ENCODE measurements around the gene TP73.
"Not testable (repeated sequence)": the region's sequence is repeated elsewhere in the genome, so short reads cannot be mapped to it uniquely, and the experiment has no call there.

TP73 gene

DNA sequence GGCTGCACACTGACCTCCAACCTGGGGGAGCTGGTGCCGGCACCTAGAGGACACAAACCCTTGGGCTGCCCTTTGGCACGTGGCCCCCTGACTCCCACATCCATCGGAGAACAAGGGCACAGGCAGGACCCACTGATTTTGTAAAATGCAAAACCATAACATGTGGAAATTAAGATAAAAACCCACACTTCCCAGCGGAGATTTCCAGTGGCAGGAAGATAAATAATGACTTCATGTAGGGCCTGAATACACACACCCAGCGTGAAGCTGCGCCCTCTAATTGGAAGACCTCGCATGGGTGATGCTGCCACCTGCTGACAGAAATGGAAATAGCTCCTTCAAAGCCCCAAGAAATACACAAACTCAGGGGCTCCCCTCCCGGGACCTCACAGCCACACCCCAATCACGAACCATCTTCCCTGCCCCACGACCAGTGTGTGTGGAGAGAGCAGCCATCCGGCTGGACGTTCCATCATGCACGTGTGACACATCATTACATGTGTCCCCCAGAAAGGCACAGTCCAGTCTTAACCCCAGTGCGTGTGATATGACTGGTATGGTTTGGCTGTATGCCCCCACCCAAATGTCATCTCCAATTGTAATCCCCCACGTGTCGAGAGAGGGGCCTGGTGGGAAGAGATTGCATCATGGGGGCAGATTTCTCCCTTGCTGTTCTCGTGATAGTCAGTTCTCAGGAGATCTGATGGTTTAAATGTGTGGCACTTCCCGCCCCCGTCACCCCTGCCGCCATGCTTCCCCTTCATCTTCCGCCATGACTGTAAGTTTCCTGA lies 33.2 kb upstream of the TP73 start:
- DNase-seq = peak; percentile 34 to 69

DNA sequence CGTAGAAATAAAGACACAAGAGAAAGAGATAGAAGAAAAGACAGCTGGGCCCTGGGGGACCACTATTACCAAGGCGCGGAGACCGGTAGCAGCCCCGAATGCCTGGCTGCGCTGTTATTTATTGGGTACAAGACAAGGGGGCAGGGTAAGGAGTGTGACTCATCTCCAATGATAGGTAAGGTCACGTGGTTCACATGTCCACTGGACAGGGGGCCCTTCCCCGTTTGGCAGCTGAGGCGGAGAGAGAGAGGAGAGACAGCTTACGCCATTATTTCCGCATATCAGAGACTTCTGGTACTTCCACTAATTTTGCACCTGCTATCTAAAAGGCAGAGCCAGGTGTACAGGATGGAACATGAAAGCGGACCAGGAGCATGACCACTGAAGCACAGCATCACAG lies 31.6 kb upstream of the TP73 start:
- DNase-seq = no peak

DNA sequence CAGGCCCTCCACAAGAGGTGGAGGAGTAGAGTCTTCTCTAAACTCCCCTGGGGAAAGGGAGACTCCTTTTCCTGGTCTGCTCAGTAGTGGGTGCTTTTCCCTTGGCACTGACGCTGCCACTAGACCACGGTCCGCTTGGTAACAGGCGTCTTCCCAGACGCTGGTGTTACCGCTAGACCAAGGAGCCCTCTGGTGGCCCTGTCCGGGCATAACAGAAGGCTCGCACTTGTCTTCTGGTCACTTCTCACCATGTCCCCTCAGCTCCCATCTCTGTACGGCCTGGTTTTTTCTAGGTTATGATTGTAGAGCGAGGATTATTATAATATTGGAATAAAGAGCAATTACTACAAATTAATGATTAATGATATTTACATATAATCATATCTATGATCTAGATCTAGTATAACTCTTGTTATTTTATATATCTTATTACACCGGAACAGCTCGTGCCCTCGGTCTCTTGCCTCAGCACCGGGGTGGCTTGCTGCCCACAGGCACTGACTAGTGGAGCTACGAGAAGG lies 31.1 kb upstream of the TP73 start:
- peak in 1 of 2 experiments; percentile 29 for DNase-seq

DNA sequence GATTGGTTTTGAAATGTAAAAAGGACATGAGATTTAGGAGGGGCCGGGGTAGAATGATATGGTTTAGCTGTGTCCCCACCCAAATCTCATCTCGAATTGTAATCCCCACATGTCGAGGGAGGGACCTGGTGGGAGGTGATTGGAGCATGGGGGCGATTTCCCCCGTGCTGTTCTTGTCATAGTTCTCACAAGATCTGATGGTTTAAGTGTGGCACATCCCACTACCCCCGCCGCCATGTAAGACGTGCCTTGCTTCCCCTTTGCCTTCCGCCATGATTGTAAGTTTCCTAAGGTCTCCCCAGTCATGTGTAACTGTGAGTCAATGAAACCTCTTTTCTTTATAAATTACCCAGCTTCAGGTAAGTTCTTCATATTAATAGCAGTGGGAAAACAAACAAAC lies 30.2 kb upstream of the TP73 start:
- not testable (repeated sequence) for DNase-seq

DNA sequence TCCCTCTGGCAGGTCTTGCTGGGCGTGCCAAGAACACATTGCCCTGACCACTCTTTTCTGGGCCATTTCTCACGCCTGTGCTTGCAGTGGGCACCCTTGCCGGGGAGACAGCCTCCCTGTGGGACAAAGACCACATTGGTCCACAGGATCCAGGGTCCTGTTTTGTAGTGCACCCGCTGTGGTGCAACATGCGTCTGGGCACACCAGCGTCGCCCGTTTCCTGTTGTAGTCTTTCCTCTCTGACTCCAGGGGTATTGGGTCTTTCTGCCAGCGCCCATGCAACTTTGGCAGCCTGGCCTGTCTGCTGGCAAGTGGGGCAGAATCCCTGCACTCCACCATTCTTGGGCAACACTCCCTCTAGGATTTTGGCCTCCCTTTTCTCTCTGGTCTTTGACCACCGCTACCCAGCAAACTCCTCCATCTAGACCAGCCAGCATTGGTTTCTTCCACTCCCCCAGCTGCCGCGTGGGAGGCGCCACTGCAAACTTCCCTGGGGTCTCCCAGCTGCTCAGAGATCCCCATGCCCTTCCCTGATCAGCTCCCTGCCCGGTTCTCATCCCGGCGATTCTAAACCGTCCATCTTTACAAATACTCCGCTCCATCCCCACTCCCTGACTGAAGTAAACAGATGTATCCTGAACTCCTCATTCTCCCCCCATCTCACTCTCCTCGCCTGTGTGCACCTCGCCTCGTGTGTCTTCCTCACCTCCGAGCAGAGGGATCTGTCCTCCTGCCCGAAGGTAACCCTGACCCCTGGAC lies 28.7 kb upstream of the TP73 start:
- DNase-seq = peak in 1 of 2 experiments; percentile 10

DNA sequence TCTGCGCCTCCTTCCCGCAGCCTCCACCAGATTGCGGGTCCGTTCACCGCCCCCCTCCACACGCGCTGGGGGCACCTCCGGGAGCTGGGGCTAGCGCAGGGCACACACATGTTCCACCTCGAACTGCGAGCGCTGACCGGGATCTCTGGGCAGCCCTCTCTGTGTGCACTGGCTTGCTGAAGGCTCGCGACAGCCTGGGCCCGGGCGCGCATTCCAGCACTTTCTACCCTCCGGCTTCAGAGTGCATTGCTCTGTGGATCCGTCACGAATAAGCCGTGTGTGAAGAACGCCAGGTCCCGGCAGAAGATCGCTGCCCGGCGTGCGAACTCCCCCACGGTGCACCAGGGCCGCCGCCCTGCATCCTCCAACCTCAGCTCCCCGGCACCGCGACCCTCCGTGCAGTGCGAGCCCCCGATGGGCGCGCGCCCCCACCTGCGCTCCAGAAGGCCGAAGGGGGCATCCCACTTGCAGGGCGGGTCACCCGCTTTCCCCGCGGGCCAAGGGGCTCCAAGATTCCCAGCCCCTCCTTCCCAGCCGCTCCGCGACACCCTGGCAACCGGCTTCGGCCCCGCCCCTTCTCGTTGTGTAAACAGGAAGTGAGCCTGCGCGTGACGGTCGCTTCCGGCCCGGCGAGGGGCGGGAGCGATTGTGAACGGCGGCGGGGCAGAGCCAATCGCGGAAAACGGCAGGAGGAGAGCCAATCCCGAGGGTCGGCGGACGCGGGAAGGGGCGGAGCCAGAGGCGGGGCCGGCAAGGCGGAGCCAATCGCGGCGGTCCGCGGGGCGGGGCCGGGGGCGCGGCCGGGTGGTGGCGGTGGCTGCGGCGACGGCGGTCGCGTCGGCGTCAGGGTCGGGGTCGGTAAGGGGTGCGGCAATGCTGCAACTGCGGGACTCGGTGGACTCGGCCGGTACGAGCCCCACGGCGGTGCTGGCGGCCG lies 27.8 kb upstream of the TP73 start, which contains the start of gene TPRG1L:
TPRG1L (plus strand) TSS at position 816 of the 937 bp plus-strand sequence; CDS start at position 874, 58 bp downstream.
- DNase-seq = peak; percentile 77 to 92

DNA sequence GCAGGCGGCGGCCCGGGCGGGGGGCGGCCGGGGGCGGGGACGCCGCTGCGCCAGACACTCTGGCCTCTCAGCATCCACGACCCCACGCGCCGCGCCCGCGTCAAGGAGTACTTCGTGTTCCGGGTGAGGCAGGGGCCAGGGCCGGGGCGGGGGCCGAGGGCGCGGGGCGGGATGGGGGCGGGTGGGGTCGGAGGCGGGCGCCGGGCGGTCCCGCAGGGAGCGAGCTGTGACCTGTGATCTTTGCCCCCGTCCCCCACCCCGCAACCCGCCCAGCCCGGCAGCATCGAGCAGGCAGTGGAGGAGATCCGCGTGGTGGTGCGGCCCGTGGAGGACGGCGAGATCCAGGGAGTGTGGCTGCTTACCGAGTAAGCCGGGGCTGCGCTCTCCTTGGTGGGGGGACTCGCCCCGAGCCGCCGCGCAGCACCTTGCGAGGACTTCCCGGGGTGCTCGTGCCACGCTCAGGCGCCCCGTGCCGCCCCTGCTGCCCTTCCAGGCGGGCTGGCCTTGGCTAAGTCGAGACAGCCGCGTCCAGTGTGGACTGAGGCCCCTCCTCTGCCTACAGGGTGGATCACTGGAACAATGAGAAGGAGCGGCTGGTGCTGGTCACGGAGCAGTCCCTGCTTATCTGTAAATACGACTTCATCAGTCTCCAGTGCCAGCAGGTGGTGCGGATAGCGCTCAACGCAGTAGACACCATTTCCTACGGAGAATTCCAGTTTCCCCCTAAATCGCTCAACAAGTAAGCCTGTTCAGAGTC lies 27.0 kb upstream of the TP73 start:
- peak in 1 of 2 experiments; percentile 24 for DNase-seq

DNA sequence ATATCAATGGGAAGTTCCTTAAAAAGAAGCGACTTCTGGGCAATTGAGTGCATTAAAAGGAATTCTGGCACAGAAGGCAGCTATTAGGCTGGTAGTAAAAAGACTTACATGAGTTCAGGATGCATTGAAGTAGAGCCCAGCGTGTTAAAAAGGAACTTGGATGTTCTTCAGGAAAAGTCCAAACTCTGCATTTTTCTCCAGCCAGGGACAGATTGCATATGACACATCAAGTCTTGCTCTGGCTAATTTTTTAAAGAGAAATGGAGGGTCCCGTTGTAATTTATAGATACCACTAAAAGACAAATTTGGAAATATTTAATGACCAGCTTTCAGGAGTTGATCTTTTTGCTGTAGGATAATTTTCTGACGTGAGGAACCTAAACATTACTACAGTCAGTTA lies 26.3 kb upstream of the TP73 start:
- no peak for DNase-seq

DNA sequence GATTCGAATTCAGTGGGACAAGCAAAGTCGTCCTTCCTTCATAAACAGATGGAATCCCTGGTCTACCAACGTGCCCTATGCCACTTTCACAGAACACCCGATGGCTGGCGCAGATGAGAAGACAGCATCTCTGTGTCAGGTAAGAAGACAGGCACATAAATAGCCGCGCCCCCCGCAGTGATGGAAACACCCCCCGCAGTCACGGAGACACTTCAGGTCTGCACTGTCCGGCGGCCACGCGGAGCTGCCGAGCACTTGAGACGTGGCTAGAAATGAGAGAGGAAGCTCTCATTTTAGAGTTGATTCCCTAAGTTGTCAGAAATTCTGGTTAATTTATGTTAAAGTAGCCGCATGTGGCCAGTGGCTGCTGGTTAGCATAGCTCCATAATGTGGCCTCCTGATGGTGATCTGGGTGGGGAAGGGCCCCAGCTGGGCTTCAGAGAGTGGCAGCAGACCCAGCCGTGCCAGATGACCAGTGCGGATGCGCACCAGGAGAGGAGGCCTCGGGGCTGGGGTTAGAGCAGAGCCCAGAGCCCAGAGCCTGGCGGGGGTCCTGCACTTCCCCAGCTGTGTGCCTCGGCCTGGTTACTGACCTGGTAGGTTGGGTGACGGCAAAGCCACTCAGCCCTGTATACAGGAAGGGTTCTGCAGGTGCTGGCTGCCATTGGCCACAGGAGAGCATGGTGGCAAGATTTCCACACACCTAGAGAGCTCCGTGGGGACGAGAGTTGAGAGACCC lies 24.6 kb upstream of the TP73 start:
- DNase-seq = no peak

DNA sequence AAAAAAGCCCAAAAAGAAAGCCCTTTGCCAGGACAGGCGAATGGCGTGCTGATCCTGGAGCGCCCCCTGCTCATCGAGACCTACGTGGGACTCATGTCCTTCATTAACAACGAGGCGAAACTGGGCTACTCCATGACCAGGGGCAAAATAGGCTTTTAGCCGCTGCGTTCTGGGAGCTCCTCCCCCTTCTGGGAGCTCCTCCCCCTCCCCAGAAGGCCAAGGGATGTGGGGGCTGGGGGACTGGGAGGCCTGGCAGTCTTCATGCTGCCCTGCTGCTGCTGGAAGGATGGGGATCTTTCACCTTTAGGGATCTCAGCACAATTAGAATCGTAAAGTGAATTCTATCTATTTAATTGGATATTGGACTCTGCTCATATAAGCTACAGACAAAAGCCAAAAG lies 23.9 kb upstream of the TP73 start:
- DNase-seq = no peak

DNA sequence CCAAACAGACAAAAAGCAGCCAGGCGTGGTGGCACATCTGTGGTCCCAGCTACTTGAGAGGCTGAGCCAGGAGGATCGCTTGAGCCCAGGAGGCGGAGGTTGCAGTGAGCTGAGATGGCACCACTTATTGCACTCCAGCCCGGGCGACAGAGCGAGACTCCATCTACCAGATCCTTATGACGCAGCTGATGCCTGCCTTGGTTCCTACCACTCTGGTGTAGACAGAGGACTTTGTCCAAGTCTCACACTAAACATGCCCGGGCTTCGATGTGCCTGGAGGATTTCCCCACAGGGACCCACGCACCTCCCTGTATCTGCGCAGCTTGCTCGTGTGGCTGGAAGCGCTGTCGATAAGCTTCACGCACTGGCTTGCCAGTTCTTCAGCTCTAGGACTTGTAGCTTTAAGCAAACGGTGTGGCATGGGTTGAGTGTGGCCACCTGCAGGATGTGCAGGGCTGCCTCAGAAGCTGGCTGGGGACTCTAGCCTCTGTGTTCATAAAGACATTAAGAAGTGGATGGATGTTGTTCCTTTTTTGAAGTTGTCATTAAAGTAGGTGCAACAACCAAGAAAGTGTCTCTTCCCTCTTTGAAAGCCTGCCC lies 22.7 kb upstream of the TP73 start:
- no peak for DNase-seq

DNA sequence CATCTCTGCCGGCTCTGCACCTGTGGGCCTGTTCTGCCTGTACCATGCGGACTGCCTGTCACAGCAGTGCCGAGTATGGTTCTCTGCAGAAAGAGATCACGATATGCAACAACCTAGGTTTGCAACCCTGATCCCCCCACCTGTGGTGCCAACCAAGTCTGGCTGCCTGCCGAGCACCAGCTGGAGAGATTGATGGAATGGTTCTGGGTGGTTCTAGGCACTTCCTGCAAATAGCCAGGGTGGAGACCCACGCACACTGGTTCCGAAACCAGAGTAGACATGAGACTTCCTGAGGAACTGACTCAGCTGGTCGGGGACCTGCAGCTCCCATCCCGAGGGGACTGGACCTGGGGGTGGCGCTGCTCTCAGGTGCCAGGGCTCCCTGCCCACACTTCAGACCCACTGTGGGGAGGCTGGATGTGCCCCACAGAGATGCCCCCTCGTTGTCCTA lies 22.1 kb upstream of the TP73 start:
- DNase-seq = no peak

DNA sequence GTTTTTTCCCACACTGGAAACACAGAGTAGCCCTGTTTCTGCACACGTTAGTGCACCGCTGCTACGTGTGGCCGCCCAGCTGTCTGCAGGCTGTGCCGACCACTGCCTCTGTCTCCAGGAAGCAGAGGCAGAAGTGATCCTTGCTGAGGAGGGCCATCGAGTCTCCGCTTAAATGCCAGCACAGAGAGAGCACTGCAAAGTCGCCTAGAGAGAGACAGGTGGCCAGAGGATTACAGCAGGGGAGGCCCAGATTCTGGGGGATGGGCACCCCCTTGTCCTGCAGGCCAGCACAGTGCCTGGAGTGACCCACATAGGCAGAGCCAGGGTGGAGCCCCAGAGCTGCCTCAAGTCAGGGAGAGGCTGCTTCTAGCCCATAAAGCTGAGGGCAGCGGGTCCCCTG lies 21.4 kb upstream of the TP73 start:
- DNase-seq = peak; percentile 45 to 61

DNA sequence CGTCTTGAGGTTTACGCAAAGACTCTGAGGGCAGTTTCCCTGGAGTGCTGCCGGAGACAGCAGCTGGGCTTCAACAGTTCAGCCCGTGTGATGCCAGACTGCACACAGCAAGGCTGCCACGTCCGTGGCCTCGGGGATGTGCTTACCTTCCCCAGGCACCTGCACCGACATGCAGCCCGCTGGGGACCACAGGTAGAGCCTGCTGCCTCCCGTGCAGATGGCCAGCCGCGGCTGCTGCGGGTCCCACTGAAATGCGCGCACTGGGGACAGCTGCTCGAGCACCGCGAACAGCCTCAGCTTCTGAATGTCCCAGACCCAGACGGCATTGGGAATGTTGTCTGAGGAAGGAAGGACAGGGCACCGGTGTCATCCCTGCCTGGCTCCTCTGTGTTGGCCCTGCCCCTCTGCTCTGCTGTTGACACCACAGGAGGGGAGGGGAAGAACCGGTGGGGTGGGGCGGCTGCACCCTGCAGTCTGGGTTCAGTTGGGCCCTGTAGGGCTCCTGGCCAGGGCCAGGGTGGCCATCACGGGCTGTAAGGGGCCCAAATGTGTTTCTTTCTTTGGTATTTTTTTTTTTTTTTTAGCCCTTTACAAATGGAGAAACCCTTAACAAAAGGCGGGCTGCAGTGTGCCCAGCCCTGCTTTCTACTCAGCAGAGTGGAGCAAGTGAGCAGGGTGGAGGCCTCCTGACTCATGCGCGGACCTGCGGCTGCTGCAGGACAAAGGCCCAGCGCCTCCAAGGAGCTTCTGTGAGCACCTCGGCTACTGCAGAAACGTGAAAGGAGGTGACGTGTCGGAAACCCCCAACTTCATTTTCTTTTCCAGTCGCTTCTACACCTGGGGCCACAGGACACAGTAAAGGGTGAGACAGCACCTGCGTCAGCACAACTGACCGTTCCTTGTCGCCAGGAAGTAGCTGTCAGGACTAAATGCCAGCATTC lies 20.7 kb upstream of the TP73 start:
- DNase-seq = peak in 1 of 2 experiments; percentile 40

DNA sequence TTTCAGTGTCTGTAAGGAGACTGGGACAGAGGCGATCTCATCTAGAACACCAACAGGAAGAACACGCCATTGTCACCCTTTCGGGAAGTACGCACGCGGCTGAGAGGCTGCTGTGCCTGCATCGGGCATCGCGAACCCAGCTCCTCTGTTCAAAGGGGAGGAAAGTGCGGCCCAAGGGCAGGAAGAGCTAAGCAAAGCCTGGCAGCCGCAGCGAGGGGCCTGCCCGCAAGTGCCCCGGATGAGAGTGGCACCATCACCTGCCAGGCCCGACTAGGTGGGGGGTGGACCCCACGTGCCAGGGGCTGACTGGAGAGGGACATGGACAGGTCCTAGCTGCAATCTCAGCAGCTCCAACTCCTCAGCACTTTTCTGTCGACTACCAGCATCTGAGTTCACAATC lies 20.0 kb upstream of the TP73 start:
- no peak for DNase-seq

DNA sequence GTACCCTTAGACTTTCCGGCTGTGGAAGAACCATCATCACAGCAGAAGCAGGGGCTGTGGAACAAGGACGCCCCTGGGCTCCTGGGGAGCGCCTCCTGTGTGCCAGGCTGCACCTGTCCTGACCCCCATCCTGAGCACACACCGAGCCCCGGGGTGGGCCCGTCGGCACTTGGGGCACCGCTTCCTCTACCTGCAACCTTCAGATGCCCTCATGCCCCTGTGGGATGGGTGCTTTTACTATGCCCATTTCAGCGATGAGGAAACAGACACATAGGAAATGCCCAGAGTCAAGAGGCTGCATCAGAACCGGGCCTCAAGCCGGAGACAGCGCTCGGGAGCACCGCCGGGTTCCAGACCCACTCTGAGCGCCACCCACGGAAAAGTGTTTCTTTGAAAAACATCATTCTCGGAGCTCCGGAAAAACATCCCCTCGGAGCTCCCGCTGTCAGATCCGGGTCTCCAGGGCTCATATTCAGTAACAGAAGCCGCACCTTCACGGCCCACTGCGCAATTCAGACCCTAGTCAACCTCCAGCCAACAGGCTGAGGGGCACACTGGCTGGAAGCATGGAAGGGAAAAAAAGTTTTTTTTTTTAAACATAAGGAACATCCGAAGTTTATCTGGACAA lies 19.5 kb upstream of the TP73 start:
- DNase-seq = no peak

DNA sequence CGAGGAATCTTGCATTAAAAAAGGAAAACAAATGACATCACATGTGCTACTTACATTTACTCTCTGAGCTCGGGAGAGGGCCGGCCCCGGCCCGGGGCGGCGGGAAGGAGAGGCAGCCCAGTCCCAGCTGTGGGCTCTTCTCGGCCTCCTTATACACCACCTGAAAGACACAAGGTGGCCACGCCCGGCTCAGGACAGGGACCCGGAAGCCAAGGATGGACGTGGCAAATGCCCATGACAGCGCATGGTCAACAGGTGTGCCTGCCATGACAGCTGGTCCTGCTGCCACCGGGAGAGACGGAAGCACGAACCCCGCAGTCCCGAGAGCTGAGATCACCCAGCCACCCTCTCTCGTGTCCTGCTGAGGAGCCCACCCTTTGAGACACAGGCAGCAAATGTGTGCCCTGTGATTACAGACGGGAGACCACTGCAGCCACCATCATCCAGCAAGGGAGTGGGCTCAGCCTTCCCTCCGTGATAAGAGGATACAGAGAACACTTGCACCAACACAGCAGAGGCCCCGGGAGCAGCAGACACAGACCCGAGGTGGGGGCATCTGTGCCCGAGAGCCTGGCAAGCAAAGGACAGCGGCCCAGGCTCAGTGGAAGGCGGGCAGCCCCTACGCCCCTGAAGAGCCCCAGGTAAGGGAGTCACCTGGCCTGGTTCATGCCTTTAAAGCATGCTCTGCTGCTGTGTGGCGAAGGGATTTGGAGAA lies 18.8 kb upstream of the TP73 start:
- no peak for DNase-seq

DNA sequence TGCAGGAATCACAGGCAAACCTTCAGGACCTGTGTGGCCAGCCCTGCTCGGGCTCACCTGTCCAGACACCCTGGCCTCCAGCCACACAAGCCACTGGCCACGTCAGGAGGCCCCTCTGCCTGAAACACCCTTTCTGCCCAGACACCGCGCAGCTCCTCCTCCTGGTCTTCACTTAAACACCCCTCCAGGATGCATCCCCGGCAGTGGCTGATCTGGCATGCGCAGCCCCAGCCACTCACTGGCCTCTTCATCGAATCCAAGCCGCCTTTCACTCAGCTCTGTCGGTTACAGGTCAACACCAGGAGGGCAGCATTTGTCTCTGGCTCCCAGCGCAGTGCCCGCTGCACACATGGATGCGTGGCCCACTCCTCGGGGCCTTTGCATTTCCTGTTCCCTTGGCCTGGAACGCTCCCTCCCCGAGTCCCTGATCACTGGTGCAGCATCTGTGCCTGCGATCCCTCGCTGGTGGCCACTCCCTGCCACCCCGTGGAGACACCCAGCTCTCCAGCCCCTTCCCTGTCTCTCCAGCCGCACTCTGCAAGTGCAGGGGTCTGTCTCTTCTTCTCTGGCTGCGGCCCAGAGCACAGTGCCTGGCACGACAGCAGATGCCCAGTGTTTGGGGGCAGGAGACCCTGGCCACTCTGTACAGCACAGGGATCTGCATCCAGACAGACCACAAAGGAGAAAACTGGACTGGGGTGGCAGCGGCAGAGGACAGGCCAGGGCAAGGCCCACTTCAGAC lies 18.1 kb upstream of the TP73 start:
- no peak for DNase-seq
